ENCODE measurements around the gene ADSS1.

Gene ADSS1

DNA sequence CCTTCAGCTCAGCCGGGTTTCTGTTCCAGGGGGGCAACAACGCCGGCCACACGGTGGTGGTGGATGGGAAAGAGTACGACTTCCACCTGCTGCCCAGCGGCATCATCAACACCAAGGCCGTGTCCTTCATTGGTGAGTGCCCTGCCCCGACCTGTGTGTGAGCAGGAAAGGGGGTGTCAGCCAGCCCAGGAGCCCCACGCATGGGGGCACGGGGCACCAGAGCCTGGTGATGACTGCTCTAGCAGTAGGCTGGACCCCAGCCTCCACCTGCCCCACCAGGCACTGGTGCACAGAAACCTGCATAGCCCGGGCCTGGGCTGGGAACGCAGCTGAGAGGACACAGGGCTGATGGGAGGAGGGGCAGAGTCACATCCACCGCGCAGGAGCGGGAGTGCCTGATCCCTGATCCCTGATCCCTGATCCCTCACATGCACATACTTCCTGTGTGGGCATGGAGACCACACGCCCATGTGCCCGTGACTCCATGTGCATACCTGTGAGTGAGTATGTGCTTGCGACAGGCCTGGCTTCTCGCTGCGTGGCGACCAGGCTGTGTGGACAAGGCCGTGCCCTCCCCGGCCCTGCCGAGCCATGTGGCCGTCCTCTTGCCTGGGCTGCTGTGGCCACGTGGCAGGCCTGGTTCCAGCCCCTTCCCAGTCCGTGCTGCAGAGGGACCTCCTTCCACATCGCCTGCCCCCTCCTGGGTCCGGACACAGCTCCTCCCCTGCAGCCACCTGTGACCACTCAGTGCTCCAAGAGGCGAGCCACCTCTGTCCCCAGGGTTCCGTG lies 11.2 kb downstream of the ADSS1 start:
- CTCF ChIA-PET: interaction anchor here (0.8 to 1.7 kb wide), 2 partner anchors 13 to 33 kb away, joined by 3 to 6 read pairs; no protein-coding TSS in a partner anchor
- no peak for DNase-seq (ENCODE audit: low read depth, low spot score)
- POLR2A ChIA-PET: no interaction called here
- no peak overlapping the region for H3K4me3 ChIP-seq (ENCODE audit: low read depth, low read length)
- TF ChIP-seq, protein P1, sequence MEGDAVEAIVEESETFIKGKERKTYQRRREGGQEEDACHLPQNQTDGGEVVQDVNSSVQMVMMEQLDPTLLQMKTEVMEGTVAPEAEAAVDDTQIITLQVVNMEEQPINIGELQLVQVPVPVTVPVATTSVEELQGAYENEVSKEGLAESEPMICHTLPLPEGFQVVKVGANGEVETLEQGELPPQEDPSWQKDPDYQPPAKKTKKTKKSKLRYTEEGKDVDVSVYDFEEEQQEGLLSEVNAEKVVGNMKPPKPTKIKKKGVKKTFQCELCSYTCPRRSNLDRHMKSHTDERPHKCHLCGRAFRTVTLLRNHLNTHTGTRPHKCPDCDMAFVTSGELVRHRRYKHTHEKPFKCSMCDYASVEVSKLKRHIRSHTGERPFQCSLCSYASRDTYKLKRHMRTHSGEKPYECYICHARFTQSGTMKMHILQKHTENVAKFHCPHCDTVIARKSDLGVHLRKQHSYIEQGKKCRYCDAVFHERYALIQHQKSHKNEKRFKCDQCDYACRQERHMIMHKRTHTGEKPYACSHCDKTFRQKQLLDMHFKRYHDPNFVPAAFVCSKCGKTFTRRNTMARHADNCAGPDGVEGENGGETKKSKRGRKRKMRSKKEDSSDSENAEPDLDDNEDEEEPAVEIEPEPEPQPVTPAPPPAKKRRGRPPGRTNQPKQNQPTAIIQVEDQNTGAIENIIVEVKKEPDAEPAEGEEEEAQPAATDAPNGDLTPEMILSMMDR (IDR thresholded peaks at IDR 0.05; ENCODE audit: insufficient read depth, low read length, missing control alignments): no peak

DNA sequence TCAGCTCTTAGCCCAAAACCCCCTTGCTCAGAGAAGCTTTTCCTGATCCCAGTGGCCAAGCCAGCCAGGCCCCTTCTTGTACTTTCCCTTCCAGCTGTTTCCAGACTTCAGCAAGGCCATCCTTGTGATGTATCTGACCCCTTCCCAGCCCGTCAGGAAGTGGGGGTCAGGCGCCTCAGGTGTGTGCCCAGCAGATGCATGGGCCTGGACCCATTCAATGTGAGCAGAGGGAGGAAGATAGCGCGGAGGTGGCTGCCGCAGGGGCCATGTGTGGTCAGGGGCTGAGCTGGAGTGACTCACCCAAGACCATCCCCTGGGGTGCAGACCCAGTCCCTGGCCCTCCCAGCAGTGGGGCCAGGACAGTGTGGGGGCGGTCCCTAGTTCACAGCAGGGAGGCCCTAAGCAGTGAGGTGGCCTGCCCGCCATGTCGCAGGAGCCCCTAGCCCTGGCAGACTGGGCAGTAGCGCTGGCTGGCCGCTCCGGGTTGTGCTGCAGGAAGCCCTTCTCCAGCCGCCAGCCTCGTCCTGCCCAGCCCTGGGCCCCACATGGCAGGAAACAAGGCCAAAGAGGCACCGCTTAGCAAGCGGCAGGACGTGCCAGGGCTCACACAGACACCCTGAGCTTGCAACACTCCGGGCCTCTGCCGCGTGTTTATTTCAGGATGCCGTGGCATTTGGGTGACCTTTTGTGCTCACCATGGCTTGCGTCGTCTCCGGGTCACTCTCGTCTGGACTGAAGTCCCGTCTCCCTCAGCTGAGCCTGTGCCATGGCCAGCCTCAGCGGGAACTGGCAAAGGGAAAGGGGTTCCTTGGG lies 12.0 kb downstream of the ADSS1 start:
- CTCF ChIA-PET: interaction anchor here (0.7 to 1.8 kb wide), 7 partner anchors 10 to 91 kb away, joined by 3 to 7 read pairs (median 4); no protein-coding TSS in a partner anchor
- H3K4me3 ChIP-seq (ENCODE audit: low read depth, low read length): no peak overlapping the region
- peak; percentile 28 for DNase-seq (ENCODE audit: low read depth, low spot score)
- TF ChIP-seq, protein P1 (IDR thresholded peaks at IDR 0.05; ENCODE audit: insufficient read depth, low read length, missing control alignments): no peak
- POLR2A ChIA-PET: no interaction called here

DNA sequence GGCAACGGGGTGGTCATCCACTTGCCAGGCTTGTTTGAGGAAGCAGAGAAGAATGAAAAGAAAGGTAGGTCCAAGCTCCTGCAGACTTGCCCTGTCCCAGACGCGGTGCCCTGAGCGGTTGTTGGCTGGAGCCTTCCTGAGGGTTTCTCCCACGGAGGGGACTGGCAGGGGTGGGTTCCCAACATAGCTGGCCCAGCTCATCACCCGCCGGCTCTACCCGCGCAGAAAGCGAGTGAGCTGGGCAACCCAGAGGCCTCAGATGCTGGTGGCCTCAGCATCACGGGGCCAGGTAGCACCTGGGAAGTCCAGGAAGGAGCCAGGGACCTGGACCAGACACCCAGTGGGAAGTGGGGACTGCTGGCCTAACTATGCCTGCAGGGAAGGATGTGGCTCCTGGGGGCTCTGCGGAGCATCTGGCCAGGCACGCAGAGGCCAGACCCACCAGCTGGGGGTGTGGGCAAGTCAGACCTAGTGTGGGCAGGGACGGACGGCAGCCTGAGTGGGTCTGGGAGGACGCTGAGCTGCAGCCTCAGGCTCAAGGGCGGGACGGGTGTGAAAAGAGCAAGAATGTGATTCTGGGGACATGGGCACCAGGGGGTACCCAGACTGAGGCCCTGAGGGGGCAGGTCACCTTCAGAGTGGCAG lies 14.5 kb downstream of the ADSS1 start:
- DNase-seq (ENCODE audit: low read depth, low spot score): no peak
- TF ChIP-seq, protein P1 (IDR thresholded peaks at IDR 0.05; ENCODE audit: insufficient read depth, low read length, missing control alignments): no peak
- H3K4me3 ChIP-seq (ENCODE audit: low read depth, low read length): no peak overlapping the region
- ChIA-PET POLR2A (no interaction called here), CTCF (interaction anchor here (1.1 kb wide), 1 partner anchor 30 kb away, joined by 4 read pairs; no protein-coding TSS in a partner anchor)

DNA sequence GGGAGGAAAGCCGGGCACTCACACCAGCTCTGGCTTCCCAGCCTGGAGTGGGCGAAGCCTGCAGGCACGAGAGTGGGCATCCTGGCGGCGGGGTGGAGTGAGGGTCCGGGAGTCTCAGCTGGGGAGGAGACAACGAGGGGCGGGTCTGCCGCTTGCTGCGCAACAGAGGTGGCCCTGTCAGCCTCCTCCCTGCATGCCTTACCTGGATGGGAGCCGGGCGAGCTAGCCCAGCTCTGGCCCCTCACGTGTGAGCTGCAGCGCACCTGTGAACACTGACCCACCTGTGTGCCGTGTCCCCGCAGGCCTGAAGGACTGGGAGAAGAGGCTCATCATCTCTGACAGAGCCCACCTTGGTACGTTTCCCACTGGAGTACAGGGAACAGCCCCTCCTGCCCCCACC lies 15.0 kb downstream of the ADSS1 start:
- ChIA-PET POLR2A (no interaction called here), CTCF (no interaction called here)
- TF ChIP-seq, protein P1 (IDR thresholded peaks at IDR 0.05; ENCODE audit: insufficient read depth, low read length, missing control alignments): no peak
- no peak overlapping the region for H3K4me3 ChIP-seq (ENCODE audit: low read depth, low read length)
- DNase-seq (ENCODE audit: low read depth, low spot score): no peak

DNA sequence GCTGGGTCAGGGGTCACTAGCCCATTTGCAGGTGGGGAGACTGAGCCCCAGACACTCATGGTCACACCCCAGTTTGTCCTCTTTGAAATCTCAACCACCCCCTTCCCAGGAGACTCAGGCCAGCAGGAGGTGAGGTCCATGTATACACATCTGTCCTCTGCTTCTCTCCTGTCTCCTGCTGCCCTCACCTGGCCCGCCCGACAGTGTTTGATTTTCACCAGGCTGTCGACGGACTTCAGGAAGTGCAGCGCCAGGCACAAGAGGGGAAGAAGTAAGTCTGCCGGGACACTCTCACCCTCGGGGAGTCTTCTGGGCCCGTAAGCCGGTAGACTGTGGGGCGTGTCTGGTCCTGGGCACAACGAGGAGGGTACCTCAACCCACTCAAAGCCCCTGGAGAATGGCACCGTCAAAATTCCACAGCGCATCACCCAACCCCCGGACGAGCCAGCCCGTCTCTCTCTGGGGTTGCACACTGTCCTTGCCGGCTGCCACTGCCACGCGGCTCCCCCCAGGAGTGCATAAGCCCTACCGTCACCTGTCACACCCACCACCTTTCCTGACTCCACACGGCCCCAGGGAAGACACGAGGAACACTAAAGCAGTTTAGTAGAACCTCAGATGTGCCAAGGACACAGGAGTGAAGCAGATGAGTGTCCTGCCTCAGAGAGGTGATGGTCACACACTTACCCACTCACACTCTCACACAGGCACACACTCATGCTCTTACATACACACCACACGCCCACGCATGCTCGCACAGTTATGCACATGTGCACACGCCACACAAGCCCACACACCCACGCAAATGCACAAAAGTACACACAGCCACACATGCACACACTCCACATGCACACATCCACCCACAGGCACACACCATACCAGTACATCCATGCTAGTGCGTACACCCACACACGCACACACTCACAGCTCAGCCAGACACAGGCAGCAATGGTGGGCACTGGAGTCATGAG lies 15.8 kb downstream of the ADSS1 start:
- ChIA-PET POLR2A (no interaction called here), CTCF (interaction anchor here (0.5 kb wide), 1 partner anchor 61 kb away, joined by 3 read pairs; no protein-coding TSS in a partner anchor)
- TF ChIP-seq, protein P1 (IDR thresholded peaks at IDR 0.05; ENCODE audit: insufficient read depth, low read length, missing control alignments): no peak
- no peak for DNase-seq (ENCODE audit: low read depth, low spot score)
- no peak overlapping the region for H3K4me3 ChIP-seq (ENCODE audit: low read depth, low read length)
